HG03135 (cell line): ENCODE measurements around the gene MT3.
A peak's percentile ranks its signal among the peaks of the same experiment; 100 is the strongest.

Source experiments
- ATAC-seq: cut with Tn5 transposase; IDR thresholded peaks from one replicate; pipeline ENCODE4 v1.9.1; 2021; ENCODE audit warnings: mild to moderate bottlenecking, moderate library complexity; ENCODE audit not compliant: unreplicated experiment

The MT3 gene

DNA sequence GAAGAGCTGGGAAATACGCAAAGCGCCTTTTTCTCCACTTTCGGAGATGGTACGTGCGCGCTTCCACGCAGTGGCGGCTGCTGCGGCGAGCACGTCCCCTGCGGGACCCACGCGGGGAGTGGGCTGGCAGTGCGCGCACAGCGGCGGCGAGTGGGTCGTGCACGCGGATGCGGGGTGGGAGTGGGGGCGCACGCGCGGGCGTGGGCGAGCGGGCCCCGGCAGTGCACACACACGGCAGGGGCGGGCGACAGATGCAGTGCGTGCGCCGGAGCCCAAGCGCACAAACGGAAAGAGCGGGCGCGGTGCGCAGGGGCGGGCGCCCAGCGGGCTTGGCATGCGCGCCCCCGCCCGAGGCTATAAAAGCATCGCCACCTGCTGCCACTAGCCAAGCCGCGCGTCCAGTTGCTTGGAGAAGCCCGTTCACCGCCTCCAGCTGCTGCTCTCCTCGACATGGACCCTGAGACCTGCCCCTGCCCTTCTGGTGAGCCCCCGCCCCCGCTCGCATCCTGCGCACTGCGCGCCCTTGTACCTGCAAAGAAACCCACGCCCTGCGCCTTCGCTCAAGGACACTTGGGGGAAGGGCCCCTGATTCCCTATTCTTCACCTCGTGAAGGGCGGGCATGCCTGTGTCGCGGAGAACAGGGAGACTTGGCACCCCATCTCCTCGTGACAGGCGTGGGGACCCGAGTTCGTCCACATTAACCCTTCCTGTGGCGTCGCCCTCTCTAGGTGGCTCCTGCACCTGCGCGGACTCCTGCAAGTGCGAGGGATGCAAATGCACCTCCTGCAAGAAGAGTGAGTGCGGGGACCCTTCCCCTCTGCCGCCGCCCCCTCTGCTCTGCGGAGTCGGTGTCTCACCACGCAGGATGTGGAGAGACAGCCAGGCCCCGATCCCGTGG, at the start of gene MT3:
TSS of gene MT3 (plus strand) at position 388 of the 899 bp plus-strand sequence. CDS start at position 451, 63 bp downstream.
- ATAC-seq: no peak

DNA sequence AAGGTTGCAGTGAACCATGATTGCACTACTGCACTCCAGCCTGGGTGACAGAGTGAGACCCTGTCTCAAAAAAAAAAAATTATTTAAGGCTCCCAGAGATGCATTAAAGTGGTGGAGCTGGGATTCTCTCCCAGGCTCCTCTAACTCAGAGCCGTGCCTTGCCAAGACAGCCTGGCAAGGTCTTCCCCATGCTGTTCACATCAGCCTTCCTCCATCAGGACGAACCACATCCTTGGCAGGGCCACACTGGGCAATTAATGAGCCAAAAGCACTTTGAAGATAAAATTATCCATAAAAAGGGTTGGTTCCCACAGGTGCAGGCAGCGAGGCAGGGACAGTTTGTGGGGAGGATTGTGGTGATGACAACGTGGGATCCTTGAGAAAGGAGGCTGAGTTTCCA, 49.7 kb upstream of the MT3 start:
- no peak for ATAC-seq

DNA sequence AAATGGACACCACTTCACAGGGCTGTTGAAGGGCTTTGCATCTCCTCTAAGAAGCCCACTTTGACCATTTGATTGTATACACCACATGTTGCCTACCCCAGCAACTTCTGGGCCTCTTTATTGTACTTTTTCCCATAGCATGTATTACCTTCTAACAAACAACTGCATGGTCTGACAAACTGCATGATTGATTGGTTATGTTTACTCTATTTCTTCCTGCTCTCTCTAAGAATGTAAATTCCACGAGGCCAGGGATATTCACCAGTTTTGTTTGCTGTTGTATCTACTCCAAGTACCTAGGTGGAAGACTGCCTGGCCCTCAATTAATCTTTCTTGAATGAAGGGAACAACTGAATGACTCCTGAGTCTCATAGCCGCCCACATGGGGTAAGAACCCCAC, 47.3 kb upstream of the MT3 start:
- no peak for ATAC-seq

DNA sequence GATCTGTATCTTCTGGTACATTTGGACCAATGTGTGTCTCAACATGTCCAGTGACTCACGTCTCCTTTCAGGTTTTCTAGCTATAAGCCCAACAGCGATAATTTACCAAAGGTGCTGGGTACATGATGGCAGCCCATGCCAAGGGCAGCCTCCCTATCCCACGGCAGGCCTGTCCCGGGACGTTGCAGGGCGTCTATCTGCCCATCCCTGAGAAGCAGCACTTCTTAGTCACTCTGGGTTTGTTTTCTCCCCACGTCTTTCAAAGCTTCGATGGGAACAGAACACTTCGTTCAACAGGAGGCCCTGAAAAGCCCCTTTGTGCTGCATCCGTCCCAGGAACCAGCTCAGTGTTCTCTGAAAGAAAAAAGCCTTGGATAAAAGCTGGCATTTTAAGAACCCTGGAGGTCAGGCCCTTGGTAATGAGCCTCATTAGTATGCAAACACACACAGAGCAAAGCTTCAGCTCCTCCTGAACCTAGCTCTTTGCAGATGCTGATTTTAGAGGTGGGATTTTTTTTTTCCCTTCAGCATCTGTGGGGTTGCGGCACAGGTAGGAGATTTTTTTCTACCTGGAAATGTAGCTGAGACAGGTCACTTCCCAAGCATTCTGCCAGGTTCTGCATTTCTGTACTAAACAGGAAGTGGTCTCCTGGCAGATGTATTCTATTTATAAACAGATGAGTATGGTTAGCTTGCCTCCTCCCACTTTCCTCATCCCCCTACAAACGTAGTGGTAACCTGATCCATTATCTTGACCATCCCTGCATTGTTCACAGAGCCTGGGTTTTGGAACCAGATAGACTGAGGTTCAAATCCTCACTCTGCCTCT, 42.0 kb upstream of the MT3 start:
- no peak for ATAC-seq

DNA sequence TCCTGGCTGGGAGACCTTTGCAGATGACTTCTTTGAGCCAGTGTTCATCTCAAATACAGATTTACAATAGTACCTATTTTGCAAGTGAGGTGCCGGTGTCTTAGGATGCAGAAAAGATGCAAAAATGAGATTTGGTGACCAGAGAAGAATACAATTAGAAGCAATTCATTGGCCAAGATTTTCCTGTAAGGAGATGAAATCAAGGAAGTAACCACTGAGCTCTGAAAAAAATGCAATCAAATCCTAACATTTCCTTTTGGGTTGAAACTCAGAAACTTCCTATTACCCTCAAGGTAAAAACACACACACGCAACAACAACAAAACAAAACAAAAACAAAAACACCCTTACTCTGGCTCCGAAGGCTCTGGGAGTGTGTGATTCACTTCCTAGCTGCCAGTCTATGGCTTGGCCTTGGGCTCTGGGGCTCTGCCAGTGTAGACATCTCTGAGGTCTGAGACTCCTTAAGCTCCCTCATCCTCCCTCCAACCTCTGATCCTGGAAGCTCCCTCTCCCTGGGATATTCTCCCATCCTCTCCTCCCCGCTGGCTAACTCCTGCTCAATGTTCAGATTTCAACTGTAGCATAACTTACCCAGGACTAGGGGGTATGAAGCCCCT, 41.3 kb upstream of the MT3 start:
- no peak for ATAC-seq

DNA sequence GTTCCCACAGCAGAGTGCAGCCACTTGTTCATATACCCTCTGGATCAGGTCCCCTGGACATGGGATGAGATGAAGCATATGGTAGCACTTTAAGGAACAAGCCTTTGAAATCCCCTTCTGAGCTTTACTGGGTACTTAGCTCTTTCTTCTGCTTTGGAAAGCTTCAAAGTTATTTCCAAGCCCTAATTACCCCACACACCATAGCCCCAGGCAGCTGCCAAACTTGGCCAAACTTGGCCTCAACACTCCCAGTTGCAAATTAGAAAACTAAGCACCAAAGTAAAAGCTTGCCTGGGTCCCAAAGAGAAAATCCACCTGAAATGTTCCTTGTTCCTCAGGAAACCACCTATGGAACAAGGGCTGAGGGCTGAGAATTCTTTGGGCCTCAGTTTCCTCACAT, 40.2 kb upstream of the MT3 start:
- no peak for ATAC-seq

DNA sequence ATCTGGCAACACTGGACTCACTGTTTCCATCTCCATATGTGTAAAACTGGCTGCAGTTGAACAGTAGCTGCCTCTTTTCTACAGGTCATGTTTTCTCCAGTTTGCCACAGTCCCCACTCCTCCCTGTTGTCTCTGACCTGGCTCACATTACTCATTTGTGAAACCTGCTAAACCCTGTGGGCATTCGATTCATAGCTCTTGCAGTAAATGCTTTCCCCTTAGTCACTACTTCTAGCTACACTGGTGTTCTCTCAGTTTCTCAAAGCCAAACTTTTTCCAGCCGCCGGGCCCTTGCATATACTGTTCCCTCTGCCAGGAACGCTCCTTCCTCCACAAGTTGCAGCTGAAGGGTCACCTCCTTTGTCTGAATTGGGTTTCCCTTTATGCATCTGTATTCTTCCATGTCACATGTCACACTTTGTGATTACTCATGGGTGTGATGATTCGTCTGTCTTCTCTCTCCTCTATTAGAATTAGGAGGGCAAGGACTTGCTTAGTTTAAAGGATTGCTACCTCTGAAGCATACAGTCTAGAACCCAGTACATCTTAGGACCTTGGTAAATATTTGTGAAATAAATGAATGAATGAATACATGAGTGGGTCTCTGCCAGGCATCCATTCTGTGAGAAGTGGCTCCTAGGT, 39.5 kb upstream of the MT3 start:
- ATAC-seq: no peak

DNA sequence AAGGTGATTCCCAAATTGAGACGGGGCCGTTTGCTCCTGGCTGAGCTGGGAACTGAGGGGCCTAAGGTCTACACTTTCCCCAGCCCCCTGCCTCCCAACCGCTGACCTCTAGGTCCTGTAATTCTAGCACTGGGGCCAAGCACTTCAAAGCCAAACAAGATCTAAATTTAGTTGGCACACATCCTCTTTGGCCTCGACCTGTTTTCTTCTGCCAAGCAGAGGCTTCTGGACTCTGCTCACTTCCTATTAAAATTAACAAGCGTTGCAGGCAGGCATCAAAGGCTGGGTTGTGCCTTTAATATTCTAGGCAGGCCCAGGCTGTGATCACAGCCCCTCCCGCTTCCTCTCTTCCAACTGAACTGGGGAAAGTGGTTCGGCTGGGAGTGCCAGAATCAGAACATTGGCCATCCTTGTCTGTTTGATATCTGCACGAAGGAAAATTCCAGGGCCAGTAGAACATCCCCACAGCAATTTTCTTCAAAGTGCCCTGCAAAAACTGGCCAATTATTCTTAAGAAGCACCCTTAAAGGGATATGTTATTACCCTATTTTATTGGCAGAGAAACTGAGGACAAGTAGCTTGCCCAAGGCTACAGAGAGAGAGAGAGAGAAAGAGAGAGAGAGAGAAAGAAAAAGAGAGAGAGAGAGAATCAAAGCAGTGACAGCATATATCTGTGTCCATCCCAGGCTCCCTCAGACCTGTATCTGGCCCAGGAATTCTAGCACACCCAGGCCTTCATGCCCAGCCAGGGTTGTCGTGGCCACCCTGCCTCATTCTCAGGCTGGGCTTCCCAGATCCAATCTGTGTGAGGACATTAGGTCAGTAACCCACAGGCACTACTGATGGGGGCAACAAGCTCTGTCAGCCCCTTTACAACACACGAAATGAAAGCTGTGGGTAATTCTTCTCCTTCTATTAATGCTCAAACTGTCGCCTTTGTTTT, 37.3 kb upstream of the MT3 start:
- no peak for ATAC-seq

DNA sequence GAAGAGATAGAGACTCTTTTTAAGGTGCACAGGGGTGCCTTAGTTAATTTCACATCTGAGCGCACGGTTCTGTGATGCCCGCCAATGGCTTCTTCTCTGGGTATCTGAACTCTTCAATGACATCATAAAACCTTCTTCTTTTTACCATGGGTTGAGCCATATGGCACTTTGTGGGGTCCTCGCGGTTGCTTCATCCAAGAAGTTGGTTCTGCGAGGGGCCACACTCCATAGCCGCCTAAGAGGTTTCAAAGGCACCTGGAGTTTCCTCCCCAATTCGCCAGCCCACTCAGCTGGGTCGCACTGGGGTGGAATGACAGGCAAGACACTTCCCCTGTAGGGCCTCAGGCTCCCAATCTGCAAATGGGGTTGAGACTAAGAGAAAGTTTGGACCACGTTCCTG, 34.9 kb upstream of the MT3 start:
- ATAC-seq: no peak

DNA sequence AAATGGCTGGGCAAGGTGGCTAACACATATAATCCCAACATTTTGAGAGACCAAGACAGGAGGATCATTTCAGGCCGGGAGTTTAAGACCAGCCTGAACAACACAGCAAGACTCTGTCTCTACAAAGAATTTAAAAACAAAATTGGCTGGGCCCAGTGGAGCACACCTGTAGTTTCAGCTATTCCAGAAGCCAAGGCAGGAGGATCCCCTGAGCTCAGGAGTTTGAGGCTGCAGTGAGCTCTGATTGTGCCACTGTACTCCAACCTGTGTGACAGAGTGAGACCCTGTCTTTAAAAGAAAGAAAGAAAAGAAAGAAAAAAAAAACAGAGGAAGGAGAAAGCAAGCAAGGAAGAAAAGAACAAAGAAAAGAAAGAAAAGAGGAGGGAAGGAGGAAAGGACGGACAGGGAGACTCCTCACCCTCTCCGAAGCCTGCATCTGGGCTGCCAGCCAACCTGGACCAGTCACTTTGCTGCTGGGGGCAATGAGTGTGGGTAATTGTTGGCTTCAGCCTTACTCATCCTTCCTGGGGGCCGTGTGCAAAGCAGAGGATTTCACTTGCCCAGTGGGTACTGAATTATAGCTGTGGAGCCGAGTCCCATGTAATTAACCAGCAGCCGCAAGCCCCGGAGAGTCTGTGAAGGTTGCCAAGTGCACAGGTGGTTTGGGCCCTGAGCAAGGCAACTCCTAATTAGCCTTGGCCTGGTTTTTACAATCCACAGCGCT, 31.1 kb upstream of the MT3 start:
- ATAC-seq: no peak

DNA sequence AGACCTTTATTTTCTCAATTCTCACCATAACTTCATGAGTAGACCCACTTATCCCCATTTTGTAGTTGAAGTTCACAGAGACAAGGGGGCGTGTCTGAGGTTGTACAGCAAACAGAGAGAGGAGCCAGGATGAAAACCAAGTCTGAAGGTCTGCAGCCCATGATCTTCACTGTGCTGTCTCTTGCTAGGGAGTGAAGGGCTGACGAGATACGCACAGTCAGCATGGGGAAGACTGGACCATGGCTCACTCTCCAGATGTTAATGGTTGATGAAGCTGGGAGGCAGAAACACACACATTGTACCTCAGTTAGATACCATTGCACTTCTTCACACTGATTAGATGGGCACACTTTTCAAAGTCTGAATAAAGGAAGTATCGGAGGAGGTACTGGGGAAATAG, 30.2 kb upstream of the MT3 start:
- no peak for ATAC-seq

DNA sequence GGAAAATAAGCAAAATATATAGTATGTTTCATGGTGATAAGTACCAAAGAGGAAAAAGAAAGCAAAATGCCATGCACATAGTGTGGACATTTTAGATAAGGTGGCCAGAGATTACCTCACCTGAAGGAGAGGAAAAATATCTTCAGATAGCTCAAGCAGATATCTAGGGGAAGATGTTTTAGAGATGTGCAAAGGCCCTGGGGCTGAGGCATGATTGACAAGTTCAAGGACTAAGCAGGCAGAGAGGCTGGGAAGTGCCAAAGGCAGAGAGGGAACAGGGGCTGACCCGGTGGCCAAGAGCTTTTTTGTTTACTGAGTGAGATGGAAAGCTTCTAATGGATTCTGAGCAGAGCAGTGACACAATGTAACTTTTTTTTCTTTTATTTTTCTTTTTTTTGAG, 28.9 kb upstream of the MT3 start:
- no peak for ATAC-seq

DNA sequence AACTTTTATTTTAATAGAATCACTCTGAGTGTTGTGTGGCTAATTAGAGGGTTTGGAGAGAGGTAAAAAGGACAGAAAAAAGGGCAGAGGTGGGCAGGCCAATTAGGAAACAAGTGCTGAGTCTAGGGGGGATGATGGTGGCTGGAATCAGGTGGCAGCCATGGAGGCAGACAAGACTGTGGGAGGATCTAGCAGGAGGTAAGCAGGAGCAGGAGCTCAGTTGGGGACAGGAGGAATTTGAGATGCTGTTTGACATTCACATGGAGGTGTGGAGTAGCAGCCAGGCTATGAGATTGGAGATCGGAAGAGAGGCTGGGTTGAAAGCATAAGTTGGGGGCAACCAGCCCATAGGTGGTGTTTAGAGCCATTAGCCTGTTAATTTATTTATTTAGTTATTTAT, 28.2 kb upstream of the MT3 start:
- ATAC-seq: no peak

DNA sequence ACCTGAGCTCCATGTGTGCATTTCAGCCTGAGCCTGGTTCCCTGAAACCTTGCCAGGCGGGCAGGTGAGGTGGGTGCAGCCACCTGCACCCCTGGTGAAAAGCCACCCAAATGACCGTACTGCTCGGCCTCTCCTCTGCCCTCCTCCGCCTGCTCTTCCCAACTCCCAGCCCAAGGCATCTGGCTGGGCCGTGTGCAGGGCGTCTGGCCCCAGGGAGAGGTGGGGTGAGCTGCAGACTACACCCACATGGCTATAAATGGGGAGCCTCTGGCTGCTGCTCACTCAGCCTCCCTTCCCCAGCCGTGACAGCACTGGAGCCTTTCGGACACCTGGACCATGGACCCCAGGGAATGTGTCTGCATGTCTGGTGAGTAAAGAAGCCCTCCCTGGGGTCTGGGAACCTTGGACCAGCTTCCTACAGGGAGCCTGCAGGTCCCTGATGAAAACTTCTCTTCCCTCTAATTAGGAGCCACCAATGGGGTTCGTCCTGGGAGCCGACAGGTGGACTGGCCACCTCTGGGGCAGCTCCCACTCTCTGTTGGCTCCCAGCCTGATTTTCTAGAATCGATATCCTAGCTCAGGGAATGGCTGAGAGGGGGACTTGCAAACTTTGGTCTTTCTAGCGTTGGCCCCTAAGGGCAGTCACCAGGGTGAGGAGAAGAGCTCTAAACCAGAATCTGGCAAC, 24.4 kb upstream of the MT3 start, which contains the start of gene MT4:
TSS of gene MT4 (plus strand) at position 281 of the 685 bp plus-strand sequence. CDS start at position 337, 56 bp downstream.
- ATAC-seq: no peak

DNA sequence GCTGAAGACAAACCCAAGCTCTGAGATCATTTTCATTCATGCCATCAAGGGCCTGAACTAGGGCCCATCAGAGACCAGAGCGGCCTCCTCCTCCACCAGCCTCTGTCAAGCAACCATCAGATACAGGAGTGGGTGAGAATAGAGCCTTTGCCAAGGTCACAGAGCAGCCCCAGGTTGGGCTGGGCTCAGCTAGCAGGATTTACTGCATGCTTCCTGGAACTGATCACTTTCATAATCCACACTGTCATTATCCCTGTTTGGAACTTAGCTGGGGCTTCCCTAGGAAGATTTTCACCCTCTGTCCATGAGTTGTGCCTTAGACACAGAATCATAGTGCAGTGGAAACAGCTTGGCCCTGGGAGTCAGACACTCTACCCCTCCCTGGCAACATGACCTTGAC, 19.4 kb upstream of the MT3 start:
- ATAC-seq: no peak

DNA sequence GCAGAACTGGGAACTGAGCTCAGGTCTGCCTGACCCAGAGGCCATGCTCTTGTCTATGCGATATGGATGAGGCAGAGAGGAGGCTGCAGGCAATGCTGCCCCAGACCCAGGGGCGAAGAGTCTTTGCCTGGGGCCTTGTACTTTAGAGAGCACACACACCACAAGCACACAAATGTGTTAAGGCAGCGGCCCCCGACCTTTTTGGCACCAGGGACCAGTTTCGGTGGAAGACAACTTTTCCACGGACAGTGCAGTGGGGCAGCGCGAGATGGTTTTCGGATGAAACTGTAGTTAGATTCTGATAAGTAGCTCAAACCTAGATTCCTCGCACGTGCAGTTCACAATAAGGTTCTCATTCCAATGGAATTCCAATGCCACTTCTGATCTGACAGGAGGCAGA, 17.8 kb upstream of the MT3 start:
- no peak for ATAC-seq

DNA sequence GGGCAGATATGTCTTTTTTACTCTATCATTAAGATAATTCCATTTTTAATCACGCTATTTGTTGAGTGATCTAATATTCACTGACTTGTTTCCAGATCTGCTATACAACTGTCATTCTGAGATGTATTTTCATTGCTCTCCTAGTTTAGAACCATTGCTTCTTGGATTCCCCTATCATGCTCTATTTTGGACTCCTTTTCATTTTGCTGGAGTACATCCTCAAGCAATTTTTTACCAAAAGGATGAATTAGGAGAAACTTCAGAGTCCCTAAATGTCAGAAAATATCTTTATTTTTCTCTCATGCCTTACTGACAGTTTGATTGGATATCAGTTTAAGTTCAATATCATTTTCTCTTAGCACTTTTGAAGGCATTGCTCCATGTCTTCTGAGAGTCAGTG, 14.7 kb upstream of the MT3 start:
- no peak for ATAC-seq

DNA sequence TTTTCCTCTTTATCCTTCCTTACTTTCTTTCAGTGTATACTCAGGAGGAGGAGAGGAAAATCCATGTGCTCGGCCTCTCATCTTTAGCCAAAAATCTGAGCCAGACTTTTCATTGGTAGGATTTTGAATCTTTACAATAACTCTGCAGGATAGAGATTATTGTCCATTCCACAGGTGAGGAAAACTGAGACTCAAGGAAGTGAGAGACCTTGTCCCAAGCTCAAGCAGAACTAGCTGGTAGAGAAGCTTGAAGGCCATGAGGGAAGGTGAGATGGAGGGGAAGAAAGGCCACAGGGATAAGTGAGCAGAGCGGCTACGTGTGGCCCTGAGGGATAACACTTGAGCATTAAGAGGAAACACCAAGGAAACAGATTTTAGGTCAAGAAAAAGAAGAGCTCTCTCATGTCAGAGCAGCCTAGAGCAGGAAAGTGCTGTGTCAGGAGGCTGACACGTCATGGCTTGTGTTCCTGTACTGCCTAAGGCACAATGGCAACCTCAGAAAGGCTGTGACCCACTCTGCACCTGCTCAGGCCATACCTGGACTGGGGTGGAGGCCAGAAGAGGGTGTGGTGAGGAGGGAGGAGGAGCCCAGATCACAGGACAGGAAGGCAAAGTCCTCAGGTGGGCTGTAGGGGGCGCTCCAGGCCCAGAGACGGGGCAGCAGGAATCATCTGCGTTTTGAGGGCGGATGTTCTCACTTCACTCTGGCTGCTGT, 12.6 kb upstream of the MT3 start:
- peak; percentile 88 for ATAC-seq
